Glomerular visceral epithelial cell (primary cell): ENCODE data around the gene ARHGAP10.
"Not testable (repeated sequence)": the region's sequence is repeated elsewhere in the genome, so short reads cannot be mapped to it uniquely, and the experiment has no call there.

Source experiments
- DNase-seq: peaks from one replicate; pipeline ENCODE4 v3.0.0-alpha.2; 2016; ENCODE audit errors: extremely low spot score

Gene ARHGAP10

GRCh38 chr4:148062301-148062950, 330.5 kb downstream of the ARHGAP10 start:
- no peak for DNase-seq

- no peak for DNase-seq
Observed at GRCh38 chr4:148064451-148064850, 332.6 kb downstream of the ARHGAP10 start.

- no peak for DNase-seq
Observed at GRCh38 chr4:148065075-148065474, 333.2 kb downstream of the ARHGAP10 start.

GRCh38 chr4:148067301-148067916, 335.5 kb downstream of the ARHGAP10 start:
- no peak for DNase-seq

GRCh38 chr4:148068065-148068911, 336.4 kb downstream of the ARHGAP10 start:
- DNase-seq = no peak

GRCh38 chr4:148069086-148069894, 337.4 kb downstream of the ARHGAP10 start:
- DNase-seq = no peak

- DNase-seq = no peak
Observed at GRCh38 chr4:148069895-148070178, 337.9 kb downstream of the ARHGAP10 start.

GRCh38 chr4:148071009-148071408, 339.1 kb downstream of the ARHGAP10 start:
- peak; percentile 72 for DNase-seq

- DNase-seq = no peak
Observed at GRCh38 chr4:148072789-148073188, 340.9 kb downstream of the ARHGAP10 start.

GRCh38 chr4:148073349-148073748, 341.5 kb downstream of the ARHGAP10 start:
- no peak for DNase-seq

GRCh38 chr4:148074462-148074861, 342.6 kb downstream of the ARHGAP10 start:
- no peak for DNase-seq

- no peak for DNase-seq
Observed at GRCh38 chr4:148075438-148075837, 343.6 kb downstream of the ARHGAP10 start.

- DNase-seq = peak; percentile 20
Observed at GRCh38 chr4:148076964-148077363, 345.1 kb downstream of the ARHGAP10 start.

GRCh38 chr4:148077581-148077980, 345.7 kb downstream of the ARHGAP10 start:
- DNase-seq = peak; percentile 18

GRCh38 chr4:148078061-148078460, 346.2 kb downstream of the ARHGAP10 start:
- DNase-seq = no peak

- no peak for DNase-seq
Observed at GRCh38 chr4:148079961-148080360, 348.1 kb downstream of the ARHGAP10 start.

GRCh38 chr4:148081267-148081666, 349.4 kb downstream of the ARHGAP10 start:
- DNase-seq = no peak

GRCh38 chr4:148081745-148082144, 349.9 kb downstream of the ARHGAP10 start:
- DNase-seq = no peak

- DNase-seq = not testable (repeated sequence)
Observed at GRCh38 chr4:148083073-148083472, 351.2 kb downstream of the ARHGAP10 start.

GRCh38 chr4:148089624-148090023, 357.7 kb downstream of the ARHGAP10 start:
- no peak for DNase-seq

GRCh38 chr4:148090029-148090428, 358.1 kb downstream of the ARHGAP10 start:
- no peak for DNase-seq
